H1 (cell line): Measurements from ENCODE around the gene HLF. TPM values are rescaled to one million over a fixed set of nuclear protein-coding genes. Genes with fewer than 3 reads are reported as not detected.

ENCODE experiments used
- CTCF ChIA-PET: fragments of 300-600 bp; sonication (Branson Sonifier 250); formaldehyde crosslinking; loops from one replicate; lab custom pipeline; 2021; ENCODE audit not compliant: partially characterized antibody; lab: Charles Lee
- POLR2A ChIA-PET: fragments of 300-600 bp; sonication (Branson Sonifier 250); formaldehyde crosslinking; loops from one replicate; lab custom pipeline; 2021; ENCODE audit warnings: inconsistent platforms; ENCODE audit not compliant: partially characterized antibody; lab: Charles Lee
- DNase-seq, 2 experiments: peaks; one replicate each; pipeline versions ENCODE4 v3.0.0 to v3.0.0-alpha.2; 2010 to 2022; ENCODE audit warnings: low spot score in 2 of 2, low read depth in 1 of 2, mixed read lengths in 1 of 2
- FAIRE-seq: peaks from 2 replicates; lab custom pipeline; 2011; peaks lifted over from hg19 to GRCh38; lab: Jason Lieb, UNC
- H2AFZ ChIP-seq: 2 replicates; pipeline ENCODE4 v1.8.1; 2012; ENCODE audit warnings: low read length, inconsistent platforms
- H2AK5ac ChIP-seq: 2 replicates; pipeline ENCODE4 v1.6.1; 2013; ENCODE audit warnings: low read depth, low read length
- H2BK120ac ChIP-seq: replicated peaks from 2 replicates; pipeline ENCODE3; 2013; ENCODE audit warnings: low read depth, low read length, inconsistent platforms
- H2BK12ac ChIP-seq: 2 replicates; pipeline ENCODE4 v1.6.1; 2013; ENCODE audit warnings: low read depth, low read length
- H2BK15ac ChIP-seq: 2 replicates; pipeline ENCODE4 v1.6.1; 2013; ENCODE audit warnings: low read length
- H2BK20ac ChIP-seq: 2 replicates; pipeline ENCODE4 v1.6.1; 2013; ENCODE audit warnings: low read length
- H2BK5ac ChIP-seq: 2 replicates; pipeline ENCODE4 v1.6.1; 2013; ENCODE audit warnings: low read depth, low read length
- H3K14ac ChIP-seq: 2 replicates; pipeline ENCODE4 v1.6.1; 2013; ENCODE audit warnings: inconsistent platforms; ENCODE audit not compliant: insufficient read length
- H3K18ac ChIP-seq: 2 replicates; pipeline ENCODE4 v1.6.1; 2013; ENCODE audit warnings: low read length; ENCODE audit errors: extremely low read depth
- H3K23ac ChIP-seq: 2 replicates; pipeline ENCODE4 v1.6.1; 2013; ENCODE audit warnings: inconsistent platforms; ENCODE audit not compliant: insufficient read length
- H3K23me2 ChIP-seq: 2 replicates; pipeline ENCODE4 v1.6.1; 2013; ENCODE audit warnings: low read depth, low read length
- H3K27ac ChIP-seq: 2 replicates; pipeline ENCODE4 v1.6.1; 2011; ENCODE audit warnings: low read depth, low read length, inconsistent platforms
- H3K27me3 ChIP-seq, 4 experiments: replicated peaks in 1 of 4; 1 replicate in 1 of 4; 2 replicates in 3 of 4; pipeline versions ENCODE4 v1.6.1 to v1.8.1; 2011 to 2013; ENCODE audit warnings: low read length in 3 of 4, mild to moderate bottlenecking in 3 of 4, inconsistent platforms in 2 of 4, mixed read lengths in 2 of 4, moderate library complexity in 1 of 4; ENCODE audit not compliant: control insufficient read depth in 3 of 4, insufficient read depth in 3 of 4; ENCODE audit errors: extremely low read depth in 1 of 4
- H3K36me3 ChIP-seq, 4 experiments: 2 replicates each; pipeline versions ENCODE4 v1.6.1 to v1.8.1; 2011 to 2013; ENCODE audit warnings: mild to moderate bottlenecking in 4 of 4, low read length in 3 of 4, moderate library complexity in 2 of 4, control low read depth in 1 of 4, inconsistent platforms in 1 of 4; ENCODE audit not compliant: insufficient read depth in 4 of 4, control insufficient read depth in 2 of 4
- H3K4ac ChIP-seq: replicated peaks from 2 replicates; pipeline ENCODE3; 2013; ENCODE audit warnings: low read length, low read depth, mixed read lengths, inconsistent platforms; ENCODE audit not compliant: insufficient read length
- H3K4me1 ChIP-seq, 4 experiments: replicated peaks in 1 of 4; 1 replicate in 1 of 4; 2 replicates in 3 of 4; pipeline versions ENCODE4 v1.6.1 to v1.8.1; 2011 to 2013; ENCODE audit warnings: low read length in 3 of 4, inconsistent platforms in 2 of 4, mixed read lengths in 1 of 4; ENCODE audit not compliant: insufficient read depth in 4 of 4, control insufficient read depth in 3 of 4
- H3K4me2 ChIP-seq, 2 experiments: 2 replicates each; pipeline versions ENCODE4 v1.6.1 to v1.8.1; 2011 to 2013; ENCODE audit warnings: low read depth in 2 of 2, low read length in 2 of 2, control low read depth in 1 of 2, inconsistent platforms in 1 of 2, mild to moderate bottlenecking in 1 of 2; ENCODE audit not compliant: insufficient read depth in 1 of 2
- H3K4me3 ChIP-seq, 4 experiments: fragments of 200-600, 300-600 bp in 1 of 4; sonication (generic), shearing (Covaris generic), sonication (Bioruptor Twin) in 1 of 4; 2 replicates each; pipeline versions ENCODE4 v1.5.1 to v1.8.1; 2011 to 2016; ENCODE audit warnings: low read length in 4 of 4, low read depth in 3 of 4, control low read depth in 2 of 4, inconsistent platforms in 2 of 4, mild to moderate bottlenecking in 2 of 4, mixed read lengths in 1 of 4, moderate library complexity in 1 of 4; ENCODE audit not compliant: insufficient read depth in 2 of 4; ENCODE audit errors: extremely low read depth in 1 of 4
- H3K56ac ChIP-seq: replicated peaks from 2 replicates; pipeline ENCODE3; 2013; ENCODE audit warnings: low read depth, mild to moderate bottlenecking, mixed read lengths, low read length, inconsistent platforms; ENCODE audit not compliant: insufficient read length
- H3K79me1 ChIP-seq: 2 replicates; pipeline ENCODE4 v1.6.1; 2013; ENCODE audit warnings: low read depth, low read length, control low read depth
- H3K79me2 ChIP-seq, 2 experiments: 2 replicates each; pipeline versions ENCODE4 v1.6.1 to v1.8.1; 2012 to 2013; ENCODE audit warnings: low read length in 2 of 2, mild to moderate bottlenecking in 2 of 2, inconsistent platforms in 1 of 2; ENCODE audit not compliant: insufficient read depth in 2 of 2, control insufficient read depth in 1 of 2
- H3K9ac ChIP-seq, 4 experiments: replicated peaks in 1 of 4; 1 replicate in 1 of 4; 2 replicates in 3 of 4; pipeline versions ENCODE4 v1.6.1 to v1.8.1; 2011 to 2013; ENCODE audit warnings: low read depth in 3 of 4, low read length in 3 of 4, control low read depth in 2 of 4, mild to moderate bottlenecking in 2 of 4, moderate library complexity in 2 of 4, inconsistent platforms in 1 of 4; ENCODE audit errors: extremely low read depth in 1 of 4
- H3K9me3 ChIP-seq, 2 experiments: 2 replicates each; pipeline versions ENCODE4 v1.6.1 to v1.8.1; 2012 to 2013; ENCODE audit warnings: mild to moderate bottlenecking in 2 of 2, moderate library complexity in 2 of 2, control low read depth in 1 of 2, inconsistent platforms in 1 of 2, low read depth in 1 of 2, low read length in 1 of 2, mixed read lengths in 1 of 2; ENCODE audit not compliant: insufficient read depth in 2 of 2
- H4K20me1 ChIP-seq, 2 experiments: replicated peaks in 1 of 2; 2 replicates each; pipeline versions ENCODE3 to v1.8.1; 2011 to 2013; ENCODE audit warnings: inconsistent platforms in 2 of 2, low read length in 2 of 2, mild to moderate bottlenecking in 1 of 2; ENCODE audit not compliant: insufficient read depth in 2 of 2, control insufficient read depth in 1 of 2
- H4K5ac ChIP-seq: 2 replicates; pipeline ENCODE4 v1.6.1; 2013; ENCODE audit warnings: low read length, low read depth, mixed read lengths, inconsistent platforms; ENCODE audit not compliant: insufficient read length
- H4K8ac ChIP-seq: 2 replicates; pipeline ENCODE4 v1.8.0; 2013; ENCODE audit warnings: mild to moderate bottlenecking, moderate library complexity, low read length, inconsistent platforms; ENCODE audit not compliant: insufficient read depth; ENCODE audit errors: extremely low read depth
- H4K91ac ChIP-seq: replicated peaks from 2 replicates; pipeline ENCODE3; 2013; ENCODE audit warnings: low read length, mixed read lengths, inconsistent platforms; ENCODE audit not compliant: insufficient read length
- CBX5 ChIP-seq: fragments of 300-800, 300-1000 bp; sonication (generic); IDR thresholded peaks from 2 replicates; pipeline ENCODE4 v1.7.1; 2016; ENCODE audit warnings: antibody characterized with exemption, low read length, low read depth
- CHD1 ChIP-seq: IDR thresholded peaks from 2 replicates; pipeline ENCODE4 v1.6.1; 2012; ENCODE audit warnings: low read depth, low read length, improper control_type of control experiment
- CREB1 ChIP-seq: IDR thresholded peaks from 2 replicates; pipeline ENCODE4 v1.6.1; 2012; ENCODE audit warnings: inconsistent platforms
- CTBP2 ChIP-seq: IDR thresholded peaks from 2 replicates; pipeline ENCODE4 v1.7.0; 2011; ENCODE audit warnings: borderline replicate concordance, mild to moderate bottlenecking, moderate library complexity, mixed read lengths, low read length; ENCODE audit not compliant: insufficient read depth, insufficient read length
- EGR1 ChIP-seq: IDR thresholded peaks from 2 replicates; pipeline ENCODE4 v1.6.1; 2011; ENCODE audit warnings: low read depth, low read length, borderline replicate concordance
- JUND ChIP-seq: IDR thresholded peaks from 2 replicates; pipeline ENCODE4 v1.6.1; 2011; ENCODE audit warnings: mild to moderate bottlenecking, improper control_type of control experiment, low read length
- NRF1 ChIP-seq: IDR thresholded peaks from 2 replicates; pipeline ENCODE4 v1.6.1; 2011; ENCODE audit warnings: mild to moderate bottlenecking, low read depth, low read length, improper control_type of control experiment
- POLR2AphosphoS5 ChIP-seq: IDR thresholded peaks from 2 replicates; pipeline ENCODE4 v1.6.1; 2011; ENCODE audit warnings: low read depth, low read length
- RNF2 ChIP-seq: fragments of 200-900, 300-1000 bp; sonication (generic); IDR thresholded peaks from 2 replicates; pipeline ENCODE4 v1.7.1; 2016; ENCODE audit warnings: borderline replicate concordance, low read depth, mild to moderate bottlenecking, antibody characterized with exemption, low read length; ENCODE audit not compliant: poor library complexity, severe bottlenecking; ENCODE audit errors: missing control alignments
- SIN3A ChIP-seq, 2 experiments: IDR thresholded peaks in 1 of 2; conservative IDR thresholded peaks in 1 of 2; 2 replicates each; pipeline ENCODE4 v1.6.1; 2011 to 2012; ENCODE audit warnings: low read length in 2 of 2, improper control_type of control experiment in 1 of 2, low read depth in 1 of 2, mild to moderate bottlenecking in 1 of 2
- SIRT6 ChIP-seq: IDR thresholded peaks from one replicate; pipeline ENCODE4 v1.7.1; 2012; ENCODE audit warnings: low read length, inconsistent platforms
- WGBS, 2 experiments: shearing (Covaris generic) in 1 of 2; methylation state at CpG; one replicate each; pipeline versions ENCODE4 v1.1.6 to v1.1.7; 2013 to 2015; ENCODE audit warnings: low lambda C conversion rate in 2 of 2, mixed read lengths in 2 of 2, inconsistent platforms in 1 of 2, low coverage in 1 of 2, missing lambda C conversion rate in 1 of 2; ENCODE audit not compliant: insufficient replicate concordance in 2 of 2, insufficient coverage in 1 of 2, insufficient read length in 1 of 2; ENCODE audit errors: extremely low coverage in 1 of 2, missing lambda C conversion rate in 1 of 2; 5-methylcytosine and 5-hydroxymethylcytosine counted together
- polyA plus RNA-seq, 7 experiments: library from polyadenylated mRNA; depleted of rRNA in 3 of 7; stranded (reverse) in 5 of 7; unstranded in 2 of 7; fragments of >200 nt in 5 of 7; fragments of 200-250 nt in 2 of 7; gene quantifications; 1 replicate in 5 of 7; 2 replicates in 1 of 7; 4 replicates in 1 of 7; pipeline versions ENCODE4 v1.2.1 to v1.2.3, GENCODE V29; 2011 to 2013; ENCODE audit warnings: missing spikeins in 2 of 7, mixed read lengths in 2 of 7
- total RNA-seq: library from RNA; stranded (reverse); fragmentation: NEBNext Ultra II Directional; extraction: Animal tissue kit (Norgen Biotek cat#: 25700); gene quantifications from 2 replicates; pipeline ENCODE4 v1.2.1, GENCODE V29; 2021
- TF ChIP-seq, protein P1 (sequence below), 3 experiments: IDR thresholded peaks; 1 replicate in 2 of 3; 2 replicates in 1 of 3; pipeline versions ENCODE4 v1.5.1 to v1.6.1; 2011; ENCODE audit warnings: low read length in 3 of 3, mild to moderate bottlenecking in 3 of 3, inconsistent platforms in 2 of 3, low read depth in 1 of 3, moderate library complexity in 1 of 3; ENCODE audit not compliant: insufficient read depth in 1 of 3; ENCODE audit errors: control extremely low read depth in 1 of 3

HLF gene
- total and polyA plus RNA-seq, 2 of the 8 experiments (the other 6 are each of a cell fraction or from before 2014, with no cell fraction given), result 0.39 to 0.60 TPM

DNA sequence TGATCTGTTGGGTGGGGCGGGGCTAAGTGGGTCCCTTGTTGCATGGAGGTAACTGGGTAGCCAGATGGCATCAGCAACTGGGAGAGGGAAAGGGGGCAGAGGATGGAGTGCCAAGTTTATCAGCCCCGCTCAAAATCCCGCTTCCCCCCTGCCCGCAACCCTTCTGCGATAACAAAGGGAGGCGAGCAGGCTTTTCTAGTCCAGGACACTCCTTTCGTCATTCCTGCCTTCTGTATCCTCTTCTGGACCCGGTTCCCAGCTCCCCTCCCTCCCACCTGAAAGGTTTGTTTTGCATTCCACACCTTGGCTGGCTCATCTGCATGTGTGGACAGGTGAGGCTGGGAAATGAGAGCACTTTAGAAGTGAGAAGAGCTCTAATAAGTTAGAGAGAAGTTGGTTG, 53.3 kb downstream of the HLF start:
- Histone ChIP-seq H3K27ac (no peak overlapping the region), H2AK5ac (no peak overlapping the region), H3K9me3 (no peaks in the 10 kb centered on the region), H2BK12ac (no peak overlapping the region), H3K79me1 (no peaks in the 10 kb centered on the region), H3K23me2 (peaks cover 3% of the 10 kb centered on the region; the same call in 1 of the 2 replicates), H3K56ac (no peak overlapping the region), H3K27me3 (no peaks in the 10 kb centered on the region), H4K5ac (no peak overlapping the region), H3K4ac (no peak overlapping the region), H2BK5ac (no peak overlapping the region), H2BK15ac (no peak overlapping the region), H3K23ac (no peak overlapping the region), H3K4me3 (no peak overlapping the region), H3K36me3 (no peaks in the 10 kb centered on the region), H3K14ac (no peak overlapping the region), H2BK20ac (no peak overlapping the region), H3K18ac (no peak overlapping the region), H2BK120ac (no peak overlapping the region), H2AFZ (no peak overlapping the region), H4K20me1 (no peaks in the 10 kb centered on the region), H4K8ac (no peak overlapping the region), H3K4me1 (no peaks in the 10 kb centered on the region), H3K9ac (no peak overlapping the region), H3K4me2 (no peak overlapping the region), H3K79me2 (no peaks in the 10 kb centered on the region), H4K91ac (no peak overlapping the region)
- no peak for DNase-seq
- POLR2A ChIA-PET, result no interaction called here
- WGBS, 2 experiments, result 94% methylated on average over 6 of the region's 8 CpGs; no CpG with 5 or more reads in 1 of the 2 experiments
- CTCF ChIA-PET, result interaction anchor here (0.9 to 1.9 kb wide), 5 partner anchors 10 to 247 kb away, joined by 3 to 7 read pairs (median 3); no protein-coding TSS in a partner anchor
- FAIRE-seq, result no peak
- no peak for TF ChIP-seq CHD1
- TF ChIP-seq CTBP2, result no peak
- no peak for TF ChIP-seq CBX5
- no peak for TF ChIP-seq NRF1
- no peak for TF ChIP-seq EGR1
- no peak for TF ChIP-seq RNF2
- TF ChIP-seq, protein P1, sequence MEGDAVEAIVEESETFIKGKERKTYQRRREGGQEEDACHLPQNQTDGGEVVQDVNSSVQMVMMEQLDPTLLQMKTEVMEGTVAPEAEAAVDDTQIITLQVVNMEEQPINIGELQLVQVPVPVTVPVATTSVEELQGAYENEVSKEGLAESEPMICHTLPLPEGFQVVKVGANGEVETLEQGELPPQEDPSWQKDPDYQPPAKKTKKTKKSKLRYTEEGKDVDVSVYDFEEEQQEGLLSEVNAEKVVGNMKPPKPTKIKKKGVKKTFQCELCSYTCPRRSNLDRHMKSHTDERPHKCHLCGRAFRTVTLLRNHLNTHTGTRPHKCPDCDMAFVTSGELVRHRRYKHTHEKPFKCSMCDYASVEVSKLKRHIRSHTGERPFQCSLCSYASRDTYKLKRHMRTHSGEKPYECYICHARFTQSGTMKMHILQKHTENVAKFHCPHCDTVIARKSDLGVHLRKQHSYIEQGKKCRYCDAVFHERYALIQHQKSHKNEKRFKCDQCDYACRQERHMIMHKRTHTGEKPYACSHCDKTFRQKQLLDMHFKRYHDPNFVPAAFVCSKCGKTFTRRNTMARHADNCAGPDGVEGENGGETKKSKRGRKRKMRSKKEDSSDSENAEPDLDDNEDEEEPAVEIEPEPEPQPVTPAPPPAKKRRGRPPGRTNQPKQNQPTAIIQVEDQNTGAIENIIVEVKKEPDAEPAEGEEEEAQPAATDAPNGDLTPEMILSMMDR (IDR thresholded peaks at IDR 0.05; ENCODE audit: control extremely low read depth in 1 of 3, insufficient read depth in 1 of 3, low read depth in 1 of 3, low read length in 3 of 3), result no peak
- TF ChIP-seq SIN3A (conservative IDR thresholded peaks at IDR 0.05 in 1 of 2, IDR thresholded peaks at IDR 0.05 in 1 of 2; ENCODE audit: low read depth in 1 of 2, low read length in 2 of 2), result no peak
- TF ChIP-seq CREB1, result no peak
- no peak for TF ChIP-seq POLR2AphosphoS5
- no peak for TF ChIP-seq JUND
- TF ChIP-seq SIRT6, result no peak
